Fibroblast of villous mesenchyme (primary cell): ENCODE measurements around the gene CCBE1. TPM values are rescaled to one million over a fixed set of nuclear protein-coding genes. Genes with fewer than 3 reads are reported as not detected.
A peak's percentile ranks its signal among the peaks of the same experiment; 100 is the strongest.

Experiments used
- DNase-seq: peaks from one replicate; pipeline ENCODE4 v3.0.0-alpha.2; 2010; ENCODE audit warnings: low read depth
- H3K4me3 ChIP-seq: 2 replicates; pipeline ENCODE4 v1.5.1; 2011; ENCODE audit warnings: low read depth, mild to moderate bottlenecking, low read length
- total RNA-seq: library from RNA; depleted of rRNA; stranded (reverse); fragments of >200 nt; gene quantifications from 2 replicates; pipeline ENCODE4 v1.2.3, GENCODE V29; 2012
- TF ChIP-seq, protein P1 (sequence below): IDR thresholded peaks from 2 replicates; pipeline ENCODE4 v1.5.1; 2012; ENCODE audit warnings: low read depth, mild to moderate bottlenecking, low read length; ENCODE audit not compliant: insufficient read depth

Gene CCBE1
- total RNA-seq, 1 donor: 10.4 TPM

DNA sequence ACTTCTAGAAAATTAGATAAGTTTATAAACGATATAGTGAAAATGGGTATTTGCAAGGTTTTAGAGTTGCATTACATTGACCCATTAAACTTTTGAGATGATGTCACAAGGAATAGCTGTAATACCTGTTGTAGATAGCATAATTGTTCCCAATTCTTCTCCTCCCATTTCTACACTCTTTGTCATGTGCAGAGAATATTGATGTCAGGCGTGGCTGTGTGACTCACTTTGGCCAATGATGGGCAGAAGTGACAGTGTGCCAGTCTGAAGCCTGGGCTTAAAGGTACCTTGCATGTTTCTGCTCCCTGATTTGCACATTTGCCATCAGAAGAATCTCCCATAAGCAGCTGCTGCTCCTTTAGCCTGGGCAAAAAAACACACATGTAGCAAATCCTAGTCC lies 26.9 kb upstream of the CCBE1 start:
- TF ChIP-seq, protein P1, sequence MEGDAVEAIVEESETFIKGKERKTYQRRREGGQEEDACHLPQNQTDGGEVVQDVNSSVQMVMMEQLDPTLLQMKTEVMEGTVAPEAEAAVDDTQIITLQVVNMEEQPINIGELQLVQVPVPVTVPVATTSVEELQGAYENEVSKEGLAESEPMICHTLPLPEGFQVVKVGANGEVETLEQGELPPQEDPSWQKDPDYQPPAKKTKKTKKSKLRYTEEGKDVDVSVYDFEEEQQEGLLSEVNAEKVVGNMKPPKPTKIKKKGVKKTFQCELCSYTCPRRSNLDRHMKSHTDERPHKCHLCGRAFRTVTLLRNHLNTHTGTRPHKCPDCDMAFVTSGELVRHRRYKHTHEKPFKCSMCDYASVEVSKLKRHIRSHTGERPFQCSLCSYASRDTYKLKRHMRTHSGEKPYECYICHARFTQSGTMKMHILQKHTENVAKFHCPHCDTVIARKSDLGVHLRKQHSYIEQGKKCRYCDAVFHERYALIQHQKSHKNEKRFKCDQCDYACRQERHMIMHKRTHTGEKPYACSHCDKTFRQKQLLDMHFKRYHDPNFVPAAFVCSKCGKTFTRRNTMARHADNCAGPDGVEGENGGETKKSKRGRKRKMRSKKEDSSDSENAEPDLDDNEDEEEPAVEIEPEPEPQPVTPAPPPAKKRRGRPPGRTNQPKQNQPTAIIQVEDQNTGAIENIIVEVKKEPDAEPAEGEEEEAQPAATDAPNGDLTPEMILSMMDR: no peak
- H3K4me3 ChIP-seq: no peak overlapping the region
- no peak for DNase-seq

DNA sequence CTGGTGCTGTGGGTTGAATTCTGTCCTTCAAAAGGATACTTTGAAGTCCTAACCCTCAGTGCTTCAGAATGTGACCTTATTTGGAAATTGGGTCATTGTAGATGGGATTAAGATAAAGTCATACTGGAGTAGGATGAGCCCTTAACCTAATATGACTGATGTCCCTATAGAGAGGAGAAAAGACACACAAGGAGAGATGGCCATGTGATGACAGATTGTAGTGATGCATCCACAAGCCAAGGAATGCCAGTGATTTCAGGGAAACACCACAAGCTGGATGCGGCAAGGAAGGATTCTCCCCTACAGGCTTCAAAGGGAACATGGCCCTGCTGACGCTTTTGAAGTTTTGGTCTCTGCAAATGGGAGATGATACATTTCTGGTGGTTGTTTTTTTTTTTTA lies 24.7 kb upstream of the CCBE1 start:
- TF ChIP-seq, protein P1: no peak
- no peak for DNase-seq
- H3K4me3 ChIP-seq: no peak overlapping the region

DNA sequence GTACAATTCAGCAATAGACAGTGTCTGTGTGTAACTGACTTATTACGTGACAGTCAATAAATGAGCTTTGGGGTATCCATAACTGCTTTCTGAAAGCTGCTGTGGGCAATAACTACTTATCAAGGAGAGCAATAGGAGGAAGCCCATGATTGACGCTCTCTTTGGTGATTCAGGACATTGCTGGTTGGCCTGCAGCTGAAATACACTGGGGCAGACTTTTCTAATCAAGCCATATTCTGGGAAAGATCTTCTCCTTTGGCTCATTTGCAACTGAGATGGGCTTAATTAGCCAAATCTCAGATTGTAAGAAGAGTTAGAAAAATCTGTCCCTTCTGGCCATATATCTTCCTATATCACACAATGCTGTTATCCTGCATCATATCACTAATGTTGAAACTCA lies 24.0 kb upstream of the CCBE1 start:
- DNase-seq: no peak
- no peak overlapping the region for H3K4me3 ChIP-seq
- TF ChIP-seq, protein P1: no peak

- TF ChIP-seq, protein P1: no peak
- DNase-seq: peak; percentile 50
- H3K4me3 ChIP-seq: no peak overlapping the region
Observed at GRCh38 chr18:59719544-59720181, 22.4 kb upstream of the CCBE1 start.

GRCh38 chr18:59718464-59719157 lies 21.4 kb upstream of the CCBE1 start:
- H3K4me3 ChIP-seq: no peak overlapping the region
- TF ChIP-seq, protein P1: no peak
- DNase-seq: peak; percentile 78

DNA sequence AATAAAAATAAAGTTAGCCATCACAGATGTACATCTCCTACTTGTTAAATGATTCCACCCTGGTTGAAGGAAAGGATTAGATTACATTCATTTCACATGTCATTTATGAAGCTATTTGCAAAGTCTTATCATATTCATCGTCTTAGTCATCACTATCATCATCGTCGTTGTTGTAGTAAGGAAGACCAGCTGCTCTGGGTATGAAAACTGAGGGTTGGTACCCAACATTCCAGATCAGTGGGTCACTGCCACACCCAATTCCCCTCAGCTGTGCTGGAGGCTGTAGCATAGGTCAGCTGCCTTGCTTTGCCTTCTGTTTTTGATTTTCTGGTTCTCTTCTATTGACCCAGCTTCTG lies 20.9 kb upstream of the CCBE1 start:
- no peak for DNase-seq
- TF ChIP-seq, protein P1: no peak
- no peak overlapping the region for H3K4me3 ChIP-seq
